GM12873 (cell line): Measurements from ENCODE around the gene NIPAL3.

Experiments
- TF ChIP-seq, protein P1 (sequence below): IDR thresholded peaks from 2 replicates; pipeline ENCODE4 v1.5.1; 2012; ENCODE audit warnings: low read depth, mild to moderate bottlenecking, moderate library complexity, low read length, control low read depth; ENCODE audit not compliant: insufficient read depth; ENCODE audit errors: missing control alignments

NIPAL3 gene

DNA sequence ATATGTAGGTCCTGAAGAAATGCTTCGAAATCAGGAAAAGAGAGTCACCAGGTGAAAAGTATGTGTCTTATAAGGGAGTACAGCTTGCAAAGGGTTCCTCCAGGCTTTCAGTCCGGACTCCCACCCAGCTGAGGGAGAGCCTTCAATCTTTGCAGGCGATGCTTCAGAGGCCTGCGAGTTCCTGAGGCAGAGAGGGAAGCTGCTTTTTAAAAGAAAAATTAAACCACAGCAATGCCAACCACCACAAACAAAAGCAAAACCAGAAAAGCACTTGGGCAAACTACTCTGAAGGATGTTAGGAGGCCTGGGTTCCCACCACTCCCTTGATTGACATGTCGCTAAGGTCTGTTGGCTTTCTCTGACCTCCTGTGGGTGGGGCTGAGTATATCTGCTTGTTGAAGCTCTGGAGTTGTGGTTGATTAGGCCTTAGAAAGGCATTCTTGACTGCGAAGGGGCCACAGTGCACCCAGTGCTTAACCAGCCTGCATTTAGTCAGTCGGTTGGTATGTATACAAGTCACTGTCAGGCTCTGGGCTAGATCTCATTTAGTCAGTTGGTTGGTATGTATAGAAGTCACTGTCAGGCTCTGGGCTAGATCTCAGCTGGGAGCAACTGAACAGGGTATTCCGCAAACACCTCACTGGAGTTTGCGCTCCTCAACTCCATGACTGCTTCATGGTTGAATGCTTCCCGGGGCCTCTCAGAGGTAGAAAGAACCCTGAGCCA, 1.2 kb downstream of the NIPAL3 start:
- TF ChIP-seq, protein P1, sequence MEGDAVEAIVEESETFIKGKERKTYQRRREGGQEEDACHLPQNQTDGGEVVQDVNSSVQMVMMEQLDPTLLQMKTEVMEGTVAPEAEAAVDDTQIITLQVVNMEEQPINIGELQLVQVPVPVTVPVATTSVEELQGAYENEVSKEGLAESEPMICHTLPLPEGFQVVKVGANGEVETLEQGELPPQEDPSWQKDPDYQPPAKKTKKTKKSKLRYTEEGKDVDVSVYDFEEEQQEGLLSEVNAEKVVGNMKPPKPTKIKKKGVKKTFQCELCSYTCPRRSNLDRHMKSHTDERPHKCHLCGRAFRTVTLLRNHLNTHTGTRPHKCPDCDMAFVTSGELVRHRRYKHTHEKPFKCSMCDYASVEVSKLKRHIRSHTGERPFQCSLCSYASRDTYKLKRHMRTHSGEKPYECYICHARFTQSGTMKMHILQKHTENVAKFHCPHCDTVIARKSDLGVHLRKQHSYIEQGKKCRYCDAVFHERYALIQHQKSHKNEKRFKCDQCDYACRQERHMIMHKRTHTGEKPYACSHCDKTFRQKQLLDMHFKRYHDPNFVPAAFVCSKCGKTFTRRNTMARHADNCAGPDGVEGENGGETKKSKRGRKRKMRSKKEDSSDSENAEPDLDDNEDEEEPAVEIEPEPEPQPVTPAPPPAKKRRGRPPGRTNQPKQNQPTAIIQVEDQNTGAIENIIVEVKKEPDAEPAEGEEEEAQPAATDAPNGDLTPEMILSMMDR: no peak

DNA sequence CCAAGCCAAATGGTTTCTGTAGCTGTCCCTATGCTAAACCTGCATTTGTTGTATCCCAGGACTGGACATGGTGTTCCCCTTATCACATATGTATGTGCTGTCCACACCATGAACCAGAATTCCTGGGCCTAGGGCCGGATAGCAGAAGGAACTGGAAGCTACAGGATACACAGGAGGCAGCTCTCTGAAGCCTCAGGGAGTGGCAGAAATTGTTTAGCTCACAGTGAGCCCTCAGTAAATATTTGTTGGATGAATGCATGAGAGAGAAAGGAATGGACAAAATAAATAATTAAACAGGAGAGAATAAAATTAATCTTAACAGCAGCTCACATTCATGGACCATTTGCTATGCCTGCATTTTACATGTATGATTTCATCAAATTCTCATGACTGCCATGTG, 2.1 kb downstream of the NIPAL3 start:
- TF ChIP-seq, protein P1: no peak

GRCh38 chr1:24418898-24419628, 3.5 kb downstream of the NIPAL3 start:
- TF ChIP-seq, protein P1: no peak

DNA sequence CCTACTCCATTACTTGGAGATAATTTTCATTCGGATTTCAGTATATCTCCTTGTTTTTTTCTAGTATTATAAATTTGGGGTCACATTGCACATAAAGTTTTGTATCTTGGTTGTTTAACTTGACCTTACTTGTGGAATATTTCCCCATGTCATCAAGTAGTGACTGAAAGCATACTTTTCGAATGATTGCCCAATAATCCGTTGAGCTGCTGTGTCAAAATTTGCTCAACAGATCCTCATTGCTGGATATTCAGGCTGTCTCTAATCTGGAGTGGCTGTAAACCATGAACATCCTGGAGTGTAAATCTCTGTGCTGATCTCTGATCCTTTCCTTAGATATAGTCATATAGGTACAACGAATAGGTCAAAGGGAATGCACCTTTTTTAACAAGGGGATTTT, 4.9 kb downstream of the NIPAL3 start:
- TF ChIP-seq, protein P1: no peak

DNA sequence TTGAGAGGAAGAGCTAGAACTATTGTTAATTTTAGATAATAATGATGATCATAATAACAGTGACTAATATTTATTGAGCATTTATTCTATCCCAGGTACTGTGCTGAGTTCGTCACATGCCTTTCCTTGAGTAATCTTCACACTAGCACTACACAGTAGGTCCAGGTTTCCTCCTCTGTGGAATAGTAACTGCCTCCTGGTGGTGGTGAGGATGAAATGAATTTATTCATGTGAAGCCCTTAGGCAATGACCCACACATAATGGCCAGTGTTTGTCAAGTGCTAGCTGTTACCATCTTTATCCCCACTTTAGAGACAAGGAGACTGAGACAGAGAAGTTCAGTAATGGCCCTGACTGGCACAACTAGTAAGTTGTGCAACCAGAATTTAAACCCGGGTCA, 5.9 kb downstream of the NIPAL3 start:
- TF ChIP-seq, protein P1: no peak

GRCh38 chr1:24424207-24424606, 8.6 kb downstream of the NIPAL3 start:
- TF ChIP-seq, protein P1: no peak

DNA sequence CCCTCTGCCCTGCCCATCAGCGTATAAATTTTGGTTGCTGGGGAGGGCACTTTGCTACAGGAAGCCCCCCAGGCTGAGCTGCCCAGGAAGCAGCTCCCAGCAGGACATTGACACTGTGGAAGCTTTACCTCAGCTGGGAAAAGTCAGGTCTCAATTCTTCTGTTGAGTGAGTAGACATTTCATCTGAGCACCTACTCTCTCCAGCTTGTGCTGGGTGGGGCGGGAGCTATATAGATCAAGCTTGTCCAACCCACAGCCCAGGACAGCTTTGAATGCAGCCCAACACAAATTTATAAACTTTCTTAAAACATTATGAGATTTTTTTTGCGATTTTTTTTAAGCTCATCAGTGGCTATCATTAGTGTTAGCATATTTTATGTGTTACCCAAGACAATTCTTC, 9.4 kb downstream of the NIPAL3 start:
- TF ChIP-seq, protein P1: no peak
